Omental fat pad (tissue), 4 donors: ENCODE measurements around the gene PBXIP1. TPM values are rescaled to one million over a fixed set of nuclear protein-coding genes. Genes with fewer than 3 reads are reported as not detected.
A peak's percentile ranks its signal among the peaks of the same experiment; 100 is the strongest.

Experiments
- ATAC-seq: fragments of 150-250 bp; one replicate; pipeline ENCODE4 v1.9.1; 2016; ENCODE audit warnings: mild to moderate bottlenecking, moderate library complexity; ENCODE audit not compliant: low FRiP score
- DNase-seq: peaks from one replicate; pipeline ENCODE4 v3.0.0-alpha.2; 2019; ENCODE audit warnings: low spot score
- total RNA-seq, 4 donors: library from RNA; depleted of rRNA; stranded (reverse); fragments of >200 nt; gene quantifications; one replicate each; pipeline ENCODE4 v1.1.0, GENCODE V29; 2016
- TF ChIP-seq, protein P1 (sequence below), 3 donors: fragments of 450-650 bp; IDR thresholded peaks; one replicate each; pipeline ENCODE4 v1.5.1; 2016 to 2017; ENCODE audit warnings: antibody characterized with exemption in 3 of 3, mild to moderate bottlenecking in 3 of 3, moderate library complexity in 2 of 3

The PBXIP1 gene
- total RNA-seq, 4 donors from 2014 or later: 65.0 to 93.7 (median 82.0) TPM

DNA sequence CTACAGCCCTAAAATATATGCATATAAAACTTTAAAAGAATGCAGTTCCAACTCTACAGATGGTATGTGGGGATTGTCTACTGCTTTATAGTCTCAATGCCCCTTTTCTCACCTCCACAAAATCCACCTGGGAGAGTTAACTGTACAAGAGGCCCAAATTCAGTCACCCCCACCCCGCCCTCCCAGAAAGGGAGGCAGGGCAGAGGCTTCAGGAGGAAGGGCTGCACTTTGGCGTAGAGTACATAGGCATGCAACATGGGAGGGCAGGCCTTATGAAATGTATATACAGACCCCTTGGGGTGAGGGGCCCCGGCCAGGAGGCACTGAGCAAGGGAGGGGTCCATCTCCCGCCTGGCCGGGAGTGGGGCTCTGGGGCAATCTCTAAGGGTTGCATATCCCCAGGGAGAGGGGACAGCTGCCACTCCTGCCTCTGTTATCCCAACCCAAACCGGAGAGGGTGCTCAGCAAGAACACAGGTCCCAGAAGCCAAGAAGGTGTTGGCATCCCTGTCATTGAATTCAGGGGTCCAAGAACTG lies 7.0 kb upstream of the PBXIP1 start:
- ATAC-seq (no peak), DNase-seq (no peak)
- TF ChIP-seq, protein P1, sequence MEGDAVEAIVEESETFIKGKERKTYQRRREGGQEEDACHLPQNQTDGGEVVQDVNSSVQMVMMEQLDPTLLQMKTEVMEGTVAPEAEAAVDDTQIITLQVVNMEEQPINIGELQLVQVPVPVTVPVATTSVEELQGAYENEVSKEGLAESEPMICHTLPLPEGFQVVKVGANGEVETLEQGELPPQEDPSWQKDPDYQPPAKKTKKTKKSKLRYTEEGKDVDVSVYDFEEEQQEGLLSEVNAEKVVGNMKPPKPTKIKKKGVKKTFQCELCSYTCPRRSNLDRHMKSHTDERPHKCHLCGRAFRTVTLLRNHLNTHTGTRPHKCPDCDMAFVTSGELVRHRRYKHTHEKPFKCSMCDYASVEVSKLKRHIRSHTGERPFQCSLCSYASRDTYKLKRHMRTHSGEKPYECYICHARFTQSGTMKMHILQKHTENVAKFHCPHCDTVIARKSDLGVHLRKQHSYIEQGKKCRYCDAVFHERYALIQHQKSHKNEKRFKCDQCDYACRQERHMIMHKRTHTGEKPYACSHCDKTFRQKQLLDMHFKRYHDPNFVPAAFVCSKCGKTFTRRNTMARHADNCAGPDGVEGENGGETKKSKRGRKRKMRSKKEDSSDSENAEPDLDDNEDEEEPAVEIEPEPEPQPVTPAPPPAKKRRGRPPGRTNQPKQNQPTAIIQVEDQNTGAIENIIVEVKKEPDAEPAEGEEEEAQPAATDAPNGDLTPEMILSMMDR (IDR thresholded peaks at IDR 0.05): no peak

DNA sequence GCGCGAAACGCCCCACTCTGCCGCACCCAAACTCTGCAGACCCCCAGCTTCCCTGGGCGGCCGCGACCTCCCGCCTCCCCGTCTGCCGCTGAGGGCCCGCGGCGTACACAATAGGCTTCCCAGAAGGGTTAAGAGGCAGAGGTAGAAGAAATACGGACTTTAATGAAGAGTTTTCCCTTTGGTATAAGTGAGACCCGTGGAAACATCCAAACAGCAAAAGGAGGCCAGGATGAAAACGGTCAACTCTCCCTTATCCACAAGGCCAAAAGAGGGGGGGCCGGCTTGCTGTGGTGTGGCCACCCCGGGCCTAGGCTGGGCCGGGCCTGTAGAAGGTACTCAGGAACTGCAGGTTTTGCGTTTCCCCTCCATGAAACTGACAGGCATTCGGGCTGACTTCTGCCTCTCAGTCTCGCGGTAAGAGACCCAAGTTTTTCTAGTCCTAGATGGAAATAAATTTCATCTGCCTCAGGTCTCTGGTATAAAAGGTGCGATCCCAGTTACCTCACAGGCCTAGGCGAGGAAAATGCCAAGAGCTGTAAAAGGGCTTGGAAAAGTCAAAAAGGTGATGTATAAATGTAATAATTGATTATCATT lies 6.4 kb upstream of the PBXIP1 start:
- DNase-seq (no peak), ATAC-seq (no peak)
- TF ChIP-seq, protein P1 (IDR thresholded peaks at IDR 0.05): no peak

DNA sequence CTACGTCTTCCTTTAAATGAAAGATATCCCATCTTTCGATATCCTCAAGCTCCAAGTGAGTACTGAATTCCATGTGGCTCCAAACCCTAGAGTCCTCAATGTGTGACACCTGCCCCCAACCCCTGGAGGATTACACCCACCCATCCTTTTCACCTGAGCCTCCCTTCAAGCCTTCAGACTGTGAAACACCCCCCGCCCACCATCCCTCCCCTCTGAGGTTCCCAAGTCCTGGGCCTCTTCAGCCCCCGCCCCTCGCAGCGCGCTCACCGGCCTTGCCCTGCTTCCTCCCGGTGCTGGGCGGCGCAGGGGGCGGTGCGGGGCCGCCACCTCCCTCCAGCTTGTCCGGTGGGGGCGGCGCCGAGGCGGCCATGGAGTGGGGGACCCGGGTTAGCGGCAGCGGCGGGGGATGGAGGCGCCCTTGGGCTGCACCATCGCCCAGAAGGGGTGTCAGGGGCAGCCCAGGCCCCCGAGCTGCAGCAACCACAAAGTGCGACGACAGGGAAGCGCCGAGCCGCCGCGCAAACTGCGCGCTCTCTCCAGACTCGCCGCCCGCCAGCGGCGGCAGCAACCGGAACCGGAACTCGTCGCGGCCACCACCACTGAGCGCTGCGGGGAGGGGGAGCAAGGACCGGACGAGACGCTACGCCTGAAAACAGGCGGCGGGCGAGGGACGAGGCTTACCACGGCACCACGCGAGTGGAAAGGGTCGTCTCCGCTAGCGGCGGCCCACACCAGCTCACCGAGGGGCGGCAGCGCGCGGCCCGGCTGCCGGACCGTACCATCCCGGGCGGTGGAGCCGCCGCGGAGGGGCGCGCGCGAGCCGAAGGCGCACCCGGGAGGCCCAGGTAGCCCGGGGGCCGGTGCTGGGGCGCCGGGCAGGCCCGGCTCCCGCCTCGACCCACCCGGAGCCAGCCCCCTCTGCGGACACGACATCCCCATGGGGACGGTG lies 5.6 kb upstream of the PBXIP1 start, which contains the start of gene PYGO2:
Gene PYGO2 (minus strand): TSS at position 576 of the 949 bp plus-strand sequence. CDS start 206 bp downstream, at position 370.
- DNase-seq (peak; percentile 39), ATAC-seq (peak; percentile 87)
- TF ChIP-seq, protein P1 (IDR thresholded peaks at IDR 0.05): no peak

DNA sequence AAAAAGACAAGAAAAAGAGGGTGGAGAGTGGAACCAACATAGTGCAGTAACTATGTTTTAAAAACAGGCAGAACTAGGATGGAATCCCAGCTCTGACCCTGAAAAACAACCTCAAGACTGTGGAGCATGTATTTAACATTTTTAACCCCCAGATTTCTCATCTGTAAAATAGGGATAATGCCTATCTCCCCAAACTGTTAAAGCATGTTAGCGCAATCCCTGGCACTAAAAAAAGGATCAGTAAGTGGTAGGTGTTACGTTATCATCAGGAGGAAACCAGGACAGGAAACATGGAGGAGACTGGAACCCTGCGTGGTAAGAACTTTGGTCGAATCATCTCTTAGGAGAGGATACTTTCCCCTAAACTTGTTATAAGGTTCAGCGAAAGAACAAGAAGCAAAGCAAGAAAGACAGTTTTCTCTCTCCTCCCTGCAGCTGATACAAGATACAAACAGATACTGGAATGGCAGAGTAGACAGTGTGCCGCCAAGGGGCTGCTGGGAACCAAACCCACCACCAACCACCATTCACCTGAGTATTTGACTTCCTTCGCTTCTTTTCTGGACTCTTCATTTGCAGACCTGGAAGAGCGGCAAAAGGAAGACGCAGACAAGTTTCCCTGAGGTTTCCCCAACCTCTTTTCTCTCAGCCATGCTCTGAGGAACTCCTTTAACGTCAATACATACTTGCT lies 4.7 kb upstream of the PBXIP1 start:
- DNase-seq: no peak
- ATAC-seq: no peak
- TF ChIP-seq, protein P1 (IDR thresholded peaks at IDR 0.05): no peak

DNA sequence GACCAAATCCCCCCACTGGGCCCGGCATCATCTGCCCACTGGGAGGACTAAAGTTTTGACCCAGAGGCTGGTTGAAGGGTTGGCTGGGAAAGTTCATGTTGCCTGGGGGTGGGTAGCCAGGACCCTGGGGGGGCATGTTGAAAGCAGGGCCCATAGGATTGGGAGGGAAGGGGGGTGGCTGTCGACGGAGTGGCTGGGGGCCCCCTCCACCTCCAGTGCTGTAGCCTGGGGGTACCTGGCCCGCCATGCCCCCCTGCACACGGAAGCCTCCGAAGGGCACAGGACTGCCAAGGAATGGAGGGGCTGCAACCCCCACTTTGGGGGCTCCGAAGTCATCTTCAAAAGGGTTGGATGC lies 3.5 kb upstream of the PBXIP1 start:
- ATAC-seq: no peak
- TF ChIP-seq, protein P1 (IDR thresholded peaks at IDR 0.05): no peak

DNA sequence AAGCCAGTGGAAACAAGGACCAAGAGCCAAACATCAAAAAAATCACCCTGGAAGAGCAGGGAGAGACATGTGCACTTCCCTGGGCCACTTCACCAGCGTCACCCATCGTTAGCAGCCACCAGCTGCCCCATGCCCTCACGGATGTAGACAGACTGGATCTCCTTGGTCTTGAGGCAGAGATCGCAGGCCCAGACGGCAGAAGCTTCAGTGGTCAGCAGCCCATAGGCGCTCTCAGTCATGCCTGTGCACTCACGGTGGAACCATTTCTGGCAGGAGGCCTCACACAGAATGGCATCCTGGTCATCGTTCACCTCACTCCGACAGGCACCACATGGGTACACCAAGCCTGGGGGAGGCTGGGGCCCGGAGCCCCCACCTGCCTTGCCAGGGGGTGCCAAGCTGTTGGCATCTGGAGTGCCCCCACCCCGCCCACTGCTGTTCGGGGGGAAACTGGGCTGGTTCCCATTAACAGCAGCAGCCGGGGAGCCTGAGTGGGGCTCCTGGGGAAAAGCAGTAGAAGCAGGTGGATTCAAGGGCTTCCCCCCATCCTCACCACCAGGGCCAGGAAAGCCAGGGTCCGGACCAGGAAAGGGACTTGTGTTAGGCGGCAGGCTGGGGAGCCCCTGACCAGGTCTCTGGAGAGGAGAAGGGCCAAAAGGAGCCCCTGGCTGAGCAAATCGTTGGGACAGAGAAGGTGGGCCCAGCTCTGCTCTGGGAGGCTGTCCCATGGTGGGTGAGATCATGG lies 3.0 kb upstream of the PBXIP1 start:
- TF ChIP-seq, protein P1 (IDR thresholded peaks at IDR 0.05): no peak
- ATAC-seq (no peak), DNase-seq (no peak)

More for the DNA sequence above, 3.5 kb upstream of the PBXIP1 start:
- DNase-seq: no peak
